Sigmoid colon (tissue), 7 donors: ENCODE data around the gene EMP2. TPM values are rescaled to one million over a fixed set of nuclear protein-coding genes. Genes with fewer than 3 reads are reported as not detected.

ENCODE experiments used
- DNase-seq: peaks from one replicate; pipeline ENCODE4 v3.0.0-alpha.2; 2019
- H3K27ac ChIP-seq, 4 donors: fragments of 200-600 bp; sonication (generic); one replicate each; pipeline ENCODE4 v1.5.1; 2016 to 2019; ENCODE audit warnings: mild to moderate bottlenecking in 1 of 4
- H3K27me3 ChIP-seq, 3 donors: fragments of 200-600 bp; sonication (generic); one replicate each; pipeline ENCODE4 v1.5.1; 2019; ENCODE audit warnings: mild to moderate bottlenecking in 1 of 3
- H3K36me3 ChIP-seq, 4 donors: fragments of 200-600 bp; sonication (generic); one replicate each; pipeline ENCODE4 v1.5.1; 2016 to 2019
- H3K4me1 ChIP-seq, 4 donors: fragments of 200-600 bp; sonication (generic); one replicate each; pipeline ENCODE4 v1.5.1; 2017 to 2019
- H3K4me3 ChIP-seq, 4 donors: fragments of 200-600 bp; sonication (generic); one replicate each; pipeline ENCODE4 v1.5.1; 2017 to 2019; ENCODE audit warnings: mild to moderate bottlenecking in 2 of 4, moderate library complexity in 1 of 4
- H3K9me3 ChIP-seq, 4 donors: fragments of 200-600 bp in 3 of 4; sonication (generic) in 3 of 4; one replicate each; pipeline versions ENCODE4 v1.5.1 to v1.6.1; 2013 to 2019
- CTCF ChIP-seq, 4 experiments: fragments of 450-650 bp in 3 of 4; fragments of 200-600 bp in 1 of 4; IDR thresholded peaks; one replicate each; pipeline ENCODE4 v1.5.1; 2016 to 2019; ENCODE audit warnings: antibody characterized with exemption in 4 of 4, mild to moderate bottlenecking in 3 of 4, moderate library complexity in 2 of 4
- EP300 ChIP-seq, 4 donors: sonication (generic); formaldehyde crosslinking; IDR thresholded peaks; one replicate each; pipeline ENCODE4 v1.6.1; 2017; ENCODE audit warnings: antibody characterized with exemption in 4 of 4
- POLR2A ChIP-seq, 2 donors: fragments of 450-650 bp; IDR thresholded peaks; one replicate each; pipeline ENCODE4 v1.6.1; 2016; ENCODE audit warnings: antibody characterized with exemption in 2 of 2, mild to moderate bottlenecking in 2 of 2, moderate library complexity in 2 of 2
- POLR2AphosphoS5 ChIP-seq, 4 donors: sonication (generic); formaldehyde crosslinking; IDR thresholded peaks; one replicate each; pipeline ENCODE4 v1.6.1; 2017; ENCODE audit warnings: antibody characterized with exemption in 4 of 4
- WGBS, 2 donors: extraction: QIAGEN DNeasy Blood & Tissue Kit; methylation state at CpG; one replicate each; pipeline ENCODE4 v1.1.7; 2013; 5-methylcytosine and 5-hydroxymethylcytosine counted together
- intact Hi-C: fragments of 100-400 bp; cut with DNase I; formaldehyde crosslinking; loops from one replicate; pipeline ENCODE4 v1.15.1; 2023
- polyA plus RNA-seq, 3 donors: library from polyadenylated mRNA; stranded (reverse); fragments of 200-250 nt; gene quantifications; one replicate each; pipeline ENCODE4 v1.2.3, GENCODE V29; 2013
- total RNA-seq, 4 donors: library from RNA; depleted of rRNA; stranded (reverse); fragments of >200 nt; gene quantifications; one replicate each; pipeline ENCODE4 v1.1.0, GENCODE V29; 2016
- donor health status: healthy with polysubstance abuse.
- donor health status: Bipolar disorder and iron deficiency.
- donor health status: healthy.

The EMP2 gene
- total and polyA plus RNA-seq, 7 donors = 7.2 to 57.3 (median 39.2) TPM

GRCh38 chr16:10618710-10619209 lies 38.4 kb upstream of the EMP2 start:
- 77% methylated on average over 13 of the region's 13 CpGs for WGBS, 2 donors
- Histone ChIP-seq H3K4me3 (peak overlapping the region in 1 of 4 donors; percentile 34), H3K36me3 (no peaks in the 10 kb centered on the region), H3K27ac (peak overlapping the region in 3 of 4 donors; percentile 27 to 71 (median 39)), H3K4me1 (peaks cover 0 to 35% (median 29%) of the 10 kb centered on the region in 4 donors), H3K9me3 (no peaks in the 10 kb centered on the region), H3K27me3 (no peaks in the 10 kb centered on the region)
- intact Hi-C loops = no loop called here
- DNase-seq = no peak
- TF ChIP-seq CTCF (IDR thresholded peaks at IDR 0.05) = no peak
- no peak for TF ChIP-seq POLR2A (IDR thresholded peaks at IDR 0.05)
- TF ChIP-seq POLR2AphosphoS5 (IDR thresholded peaks at IDR 0.05) = no peak
- TF ChIP-seq EP300 (IDR thresholded peaks at IDR 0.05) = no peak

GRCh38 chr16:10617662-10618420 lies 37.4 kb upstream of the EMP2 start:
- no peak overlapping the region for H3K4me3 ChIP-seq
- peak overlapping the region in 2 of 4 donors; percentile 17 to 71 for H3K27ac ChIP-seq
- DNase-seq = no peak
- no peaks in the 10 kb centered on the region for H3K36me3 ChIP-seq
- 73 to 82% methylated on average over 12 of the region's 12 CpGs for WGBS, 2 donors
- intact Hi-C loops = no loop called here
- H3K27me3 ChIP-seq = no peaks in the 10 kb centered on the region
- no peak for TF ChIP-seq POLR2A (IDR thresholded peaks at IDR 0.05)
- TF ChIP-seq POLR2AphosphoS5 (IDR thresholded peaks at IDR 0.05) = no peak
- TF ChIP-seq CTCF (IDR thresholded peaks at IDR 0.05) = no peak
- TF ChIP-seq EP300 (IDR thresholded peaks at IDR 0.05) = no peak
- H3K4me1 ChIP-seq = peaks cover 0 to 35% (median 29%) of the 10 kb centered on the region in 4 donors
- no peaks in the 10 kb centered on the region for H3K9me3 ChIP-seq

- Histone ChIP-seq H3K27ac (peak overlapping the region in 3 of 4 donors; percentile 17 to 71 (median 35)), H3K9me3 (no peaks in the 10 kb centered on the region), H3K4me1 (peaks cover 0 to 35% (median 29%) of the 10 kb centered on the region in 4 donors), H3K4me3 (no peak overlapping the region), H3K36me3 (no peaks in the 10 kb centered on the region), H3K27me3 (no peaks in the 10 kb centered on the region)
- TF ChIP-seq POLR2AphosphoS5 (IDR thresholded peaks at IDR 0.05) (no peak), POLR2A (IDR thresholded peaks at IDR 0.05) (no peak), CTCF (IDR thresholded peaks at IDR 0.05) (no peak)
- DNase-seq = peak; percentile 83
- intact Hi-C loops = no loop called here
- WGBS, 2 donors = 48 to 53% methylated on average over 14 of the region's 14 CpGs
Observed at GRCh38 chr16:10616756-10617640, 36.6 kb upstream of the EMP2 start.

- no peaks in the 10 kb centered on the region for H3K27me3 ChIP-seq
- H3K4me1 ChIP-seq = peaks cover 0 to 35% (median 29%) of the 10 kb centered on the region in 4 donors
- intact Hi-C loops = no loop called here
- no peaks in the 10 kb centered on the region for H3K36me3 ChIP-seq
- no peak for TF ChIP-seq POLR2A (IDR thresholded peaks at IDR 0.05)
- TF ChIP-seq POLR2AphosphoS5 (IDR thresholded peaks at IDR 0.05) = no peak
- no peak for TF ChIP-seq EP300 (IDR thresholded peaks at IDR 0.05)
- no peak for TF ChIP-seq CTCF (IDR thresholded peaks at IDR 0.05)
- WGBS, 2 donors = 87% methylated on average over 6 of the region's 6 CpGs
- H3K4me3 ChIP-seq = no peak overlapping the region
- DNase-seq = no peak
- peak overlapping the region in 2 of 4 donors; percentile 3 to 71 for H3K27ac ChIP-seq
- no peaks in the 10 kb centered on the region for H3K9me3 ChIP-seq
Observed at GRCh38 chr16:10616419-10616755, 36.0 kb upstream of the EMP2 start.
